ENCODE measurements around the gene PITPNC1. TPM values are rescaled to one million over a fixed set of nuclear protein-coding genes. Genes with fewer than 3 reads are reported as not detected.
"Not testable (repeated sequence)": the region's sequence is repeated elsewhere in the genome, so short reads cannot be mapped to it uniquely, and the experiment has no call there.

Gene PITPNC1
- total RNA-seq, 4 donors from 2014 or later = 7.6 to 30.1 (median 15.1) TPM

DNA sequence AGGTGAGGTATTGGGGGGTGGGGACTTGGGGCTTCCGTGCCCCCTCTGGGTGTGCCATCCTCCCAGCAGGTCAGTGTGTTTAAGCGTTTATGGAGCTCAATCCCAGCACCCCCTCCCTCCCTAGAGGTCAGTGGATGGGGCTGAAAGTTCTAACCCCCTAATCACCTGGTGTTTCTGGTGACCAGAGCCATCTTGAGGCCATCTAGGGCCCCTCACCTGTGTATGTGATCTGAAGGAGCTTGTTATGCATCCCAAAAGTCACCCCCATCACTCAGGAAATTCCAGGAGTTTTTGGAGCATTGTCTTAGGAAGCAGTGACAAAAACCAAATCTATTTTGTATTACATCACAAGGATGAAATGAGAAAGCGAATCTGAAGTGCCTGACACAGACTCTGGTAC is 272.8 kb downstream of the PITPNC1 start:
- no peaks in the 10 kb centered on the region for H3K36me3 ChIP-seq
- 43 to 87% methylated on average over 1 to 3 of the region's 3 CpGs for WGBS, 2 donors (ENCODE audit: low coverage in 1 of 2)
- peaks cover 0 to 36% (median 0%) of the 10 kb centered on the region in 3 donors for H3K4me1 ChIP-seq
- H3K9me3 ChIP-seq = no peaks in the 10 kb centered on the region
- H3K4me3 ChIP-seq = no peak overlapping the region
- no peak overlapping the region for H3K27ac ChIP-seq
- H3K27me3 ChIP-seq = no peaks in the 10 kb centered on the region
- TF ChIP-seq POLR2A (IDR thresholded peaks at IDR 0.05) (no peak), EP300 (IDR thresholded peaks at IDR 0.05) (no peak)
- TF ChIP-seq, protein P1, sequence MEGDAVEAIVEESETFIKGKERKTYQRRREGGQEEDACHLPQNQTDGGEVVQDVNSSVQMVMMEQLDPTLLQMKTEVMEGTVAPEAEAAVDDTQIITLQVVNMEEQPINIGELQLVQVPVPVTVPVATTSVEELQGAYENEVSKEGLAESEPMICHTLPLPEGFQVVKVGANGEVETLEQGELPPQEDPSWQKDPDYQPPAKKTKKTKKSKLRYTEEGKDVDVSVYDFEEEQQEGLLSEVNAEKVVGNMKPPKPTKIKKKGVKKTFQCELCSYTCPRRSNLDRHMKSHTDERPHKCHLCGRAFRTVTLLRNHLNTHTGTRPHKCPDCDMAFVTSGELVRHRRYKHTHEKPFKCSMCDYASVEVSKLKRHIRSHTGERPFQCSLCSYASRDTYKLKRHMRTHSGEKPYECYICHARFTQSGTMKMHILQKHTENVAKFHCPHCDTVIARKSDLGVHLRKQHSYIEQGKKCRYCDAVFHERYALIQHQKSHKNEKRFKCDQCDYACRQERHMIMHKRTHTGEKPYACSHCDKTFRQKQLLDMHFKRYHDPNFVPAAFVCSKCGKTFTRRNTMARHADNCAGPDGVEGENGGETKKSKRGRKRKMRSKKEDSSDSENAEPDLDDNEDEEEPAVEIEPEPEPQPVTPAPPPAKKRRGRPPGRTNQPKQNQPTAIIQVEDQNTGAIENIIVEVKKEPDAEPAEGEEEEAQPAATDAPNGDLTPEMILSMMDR (IDR thresholded peaks at IDR 0.05) = no peak
- ATAC-seq = no peak

GRCh38 chr17:67651218-67651579 is 274.1 kb downstream of the PITPNC1 start:
- 94 to 95% methylated on average over 3 to 4 of the region's 7 CpGs for WGBS, 2 donors (ENCODE audit: low coverage in 1 of 2)
- H3K4me1 ChIP-seq = peaks cover 0 to 36% (median 0%) of the 10 kb centered on the region in 3 donors
- H3K4me3 ChIP-seq, ATAC-seq, H3K9me3 ChIP-seq, H3K27me3 ChIP-seq, H3K27ac ChIP-seq, H3K36me3 ChIP-seq: not testable (repeated sequence)

- Histone ChIP-seq H3K4me1 (peaks cover 0 to 36% (median 0%) of the 10 kb centered on the region in 3 donors), H3K9me3 (no peaks in the 10 kb centered on the region), H3K27ac (no peak overlapping the region), H3K27me3 (no peaks in the 10 kb centered on the region), H3K36me3 (no peaks in the 10 kb centered on the region), H3K4me3 (no peak overlapping the region)
- ATAC-seq = no peak
- 96 to 100% methylated on average over 4 to 5 of the region's 14 CpGs for WGBS, 2 donors (ENCODE audit: low coverage in 1 of 2)
- no peak for TF ChIP-seq POLR2A (IDR thresholded peaks at IDR 0.05)
- no peak for TF ChIP-seq EP300 (IDR thresholded peaks at IDR 0.05)
- TF ChIP-seq POLR2AphosphoS5 (IDR thresholded peaks at IDR 0.05) = no peak
- TF ChIP-seq, protein P1 (IDR thresholded peaks at IDR 0.05) = no peak
Observed at GRCh38 chr17:67652433-67652832, 275.4 kb downstream of the PITPNC1 start.

GRCh38 chr17:67655478-67656148 is 278.5 kb downstream of the PITPNC1 start:
- TF ChIP-seq POLR2A (IDR thresholded peaks at IDR 0.05) = no peak
- no peak for TF ChIP-seq EP300 (IDR thresholded peaks at IDR 0.05)
- no peak for TF ChIP-seq POLR2AphosphoS5 (IDR thresholded peaks at IDR 0.05)
- TF ChIP-seq, protein P1 (IDR thresholded peaks at IDR 0.05) = no peak
- Histone ChIP-seq H3K9me3 (no peaks in the 10 kb centered on the region), H3K36me3 (no peaks in the 10 kb centered on the region), H3K27me3 (no peaks in the 10 kb centered on the region), H3K27ac (no peak overlapping the region), H3K4me3 (no peak overlapping the region), H3K4me1 (peaks cover 0 to 17% (median 0%) of the 10 kb centered on the region in 3 donors)
- no peak for ATAC-seq
- 86 to 87% methylated on average over 3 to 7 of the region's 7 CpGs for WGBS, 2 donors (ENCODE audit: low coverage in 1 of 2)

DNA sequence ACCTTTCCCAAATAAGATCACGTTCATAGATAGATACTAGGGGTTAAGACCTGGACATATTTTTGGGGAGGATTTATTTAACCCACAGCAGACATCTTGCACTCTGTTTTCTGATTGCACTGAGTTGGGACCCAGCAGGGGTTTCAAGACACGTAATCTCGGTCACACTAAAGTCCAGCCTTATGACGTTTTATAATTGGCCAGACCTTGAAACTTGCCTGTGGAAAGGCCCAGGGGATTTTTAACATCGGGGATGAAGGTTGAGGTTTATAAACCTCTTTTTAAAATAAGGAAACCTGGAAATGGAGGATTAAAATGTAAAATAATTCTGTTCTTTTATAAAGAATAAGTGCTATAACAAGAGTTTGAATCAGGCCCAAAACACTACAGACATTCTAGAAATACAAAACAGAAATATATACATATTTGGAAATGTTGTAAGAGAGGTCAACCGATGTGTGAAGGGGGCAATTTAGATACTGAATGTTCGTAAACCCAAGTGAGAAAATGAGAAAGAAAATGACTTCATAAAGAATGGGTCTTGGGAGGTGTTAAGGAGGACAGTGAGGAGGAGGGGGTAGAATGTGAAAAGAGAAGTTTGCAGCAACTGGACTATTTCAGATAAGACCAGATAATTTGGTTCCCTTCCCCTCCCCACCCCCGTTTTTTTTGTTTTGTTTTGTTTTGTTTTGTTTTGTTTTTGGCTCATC is 279.6 kb downstream of the PITPNC1 start:
- WGBS, 2 donors (ENCODE audit: low coverage in 1 of 2) = 78 to 87% methylated on average over 8 of the region's 8 CpGs
- Histone ChIP-seq H3K27me3 (no peaks in the 10 kb centered on the region), H3K27ac (no peak overlapping the region), H3K36me3 (no peaks in the 10 kb centered on the region), H3K9me3 (no peaks in the 10 kb centered on the region), H3K4me3 (no peak overlapping the region), H3K4me1 (peaks cover 0 to 6% (median 0%) of the 10 kb centered on the region in 3 donors)
- no peak for ATAC-seq
- TF ChIP-seq POLR2AphosphoS5 (IDR thresholded peaks at IDR 0.05) = no peak
- TF ChIP-seq, protein P1 (IDR thresholded peaks at IDR 0.05) = no peak
- TF ChIP-seq POLR2A (IDR thresholded peaks at IDR 0.05) = no peak
- TF ChIP-seq EP300 (IDR thresholded peaks at IDR 0.05) = no peak

All from gastroesophageal sphincter (tissue), 4 donors.